Measurements from ENCODE around the gene GPR171.

GPR171 gene

GRCh38 chr3:151201051-151201730 lies 1.8 kb downstream of the GPR171 start:
- TF ChIP-seq, protein P1, sequence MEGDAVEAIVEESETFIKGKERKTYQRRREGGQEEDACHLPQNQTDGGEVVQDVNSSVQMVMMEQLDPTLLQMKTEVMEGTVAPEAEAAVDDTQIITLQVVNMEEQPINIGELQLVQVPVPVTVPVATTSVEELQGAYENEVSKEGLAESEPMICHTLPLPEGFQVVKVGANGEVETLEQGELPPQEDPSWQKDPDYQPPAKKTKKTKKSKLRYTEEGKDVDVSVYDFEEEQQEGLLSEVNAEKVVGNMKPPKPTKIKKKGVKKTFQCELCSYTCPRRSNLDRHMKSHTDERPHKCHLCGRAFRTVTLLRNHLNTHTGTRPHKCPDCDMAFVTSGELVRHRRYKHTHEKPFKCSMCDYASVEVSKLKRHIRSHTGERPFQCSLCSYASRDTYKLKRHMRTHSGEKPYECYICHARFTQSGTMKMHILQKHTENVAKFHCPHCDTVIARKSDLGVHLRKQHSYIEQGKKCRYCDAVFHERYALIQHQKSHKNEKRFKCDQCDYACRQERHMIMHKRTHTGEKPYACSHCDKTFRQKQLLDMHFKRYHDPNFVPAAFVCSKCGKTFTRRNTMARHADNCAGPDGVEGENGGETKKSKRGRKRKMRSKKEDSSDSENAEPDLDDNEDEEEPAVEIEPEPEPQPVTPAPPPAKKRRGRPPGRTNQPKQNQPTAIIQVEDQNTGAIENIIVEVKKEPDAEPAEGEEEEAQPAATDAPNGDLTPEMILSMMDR (IDR thresholded peaks at IDR 0.05; ENCODE audit: low read depth, low read length), result no peak
- no peak overlapping the region for H3K4me3 ChIP-seq (ENCODE audit: low read depth, low read length)

GRCh38 chr3:151200586-151200985 lies 2.4 kb downstream of the GPR171 start:
- TF ChIP-seq, protein P1 (IDR thresholded peaks at IDR 0.05; ENCODE audit: low read depth, low read length), result no peak
- no peak overlapping the region for H3K4me3 ChIP-seq (ENCODE audit: low read depth, low read length)

GRCh38 chr3:151199554-151200438 lies 3.2 kb downstream of the GPR171 start:
- TF ChIP-seq, protein P1 (IDR thresholded peaks at IDR 0.05; ENCODE audit: low read depth, low read length), result no peak
- no peak overlapping the region for H3K4me3 ChIP-seq (ENCODE audit: low read depth, low read length)

GRCh38 chr3:151198849-151199248 lies 4.2 kb downstream of the GPR171 start:
- TF ChIP-seq, protein P1 (IDR thresholded peaks at IDR 0.05; ENCODE audit: low read depth, low read length), result no peak
- no peak overlapping the region for H3K4me3 ChIP-seq (ENCODE audit: low read depth, low read length)

- H3K4me3 ChIP-seq (ENCODE audit: low read depth, low read length), result no peak overlapping the region
- TF ChIP-seq, protein P1 (IDR thresholded peaks at IDR 0.05; ENCODE audit: low read depth, low read length), result no peak
Observed at GRCh38 chr3:151197981-151198767, 4.8 kb downstream of the GPR171 start.

- TF ChIP-seq, protein P1 (IDR thresholded peaks at IDR 0.05; ENCODE audit: low read depth, low read length), result no peak
- no peak overlapping the region for H3K4me3 ChIP-seq (ENCODE audit: low read depth, low read length)
Observed at GRCh38 chr3:151197228-151197627, 5.8 kb downstream of the GPR171 start.

Data from WI38 (cell line).